Breast epithelium (tissue), 3 donors: Measurements from ENCODE around the gene ARF1.

ENCODE experiments used
- POLR2A ChIP-seq: fragments of 450-650 bp; IDR thresholded peaks from one replicate; pipeline ENCODE4 v1.6.1; 2016; ENCODE audit warnings: antibody characterized with exemption, mild to moderate bottlenecking, moderate library complexity
- POLR2AphosphoS5 ChIP-seq, 3 donors: sonication (generic); formaldehyde crosslinking; IDR thresholded peaks; one replicate each; pipeline ENCODE4 v1.6.1; 2017; ENCODE audit warnings: antibody characterized with exemption in 3 of 3
- TF ChIP-seq, protein P1 (sequence below), 3 donors: fragments of 450-650 bp; IDR thresholded peaks; one replicate each; pipeline ENCODE4 v1.5.1; 2016 to 2017; ENCODE audit warnings: antibody characterized with exemption in 3 of 3, mild to moderate bottlenecking in 3 of 3, moderate library complexity in 3 of 3

DNA sequence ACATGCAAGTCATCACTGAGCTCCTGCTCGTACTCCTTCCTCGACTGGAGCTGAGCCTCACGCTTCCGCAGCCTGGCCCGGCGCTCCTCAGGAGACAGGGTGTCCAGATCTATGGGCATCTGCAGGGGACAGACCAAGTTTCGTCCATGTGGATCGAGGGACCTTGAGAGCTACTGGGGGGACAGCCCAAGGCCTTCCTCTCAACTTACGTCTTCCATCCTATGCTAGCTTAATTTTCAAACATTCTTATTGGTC lies 24.2 kb downstream of the ARF1 start:
- TF ChIP-seq POLR2A (no peak), POLR2AphosphoS5 (IDR thresholded peaks at IDR 0.05) (no peak)
- TF ChIP-seq, protein P1, sequence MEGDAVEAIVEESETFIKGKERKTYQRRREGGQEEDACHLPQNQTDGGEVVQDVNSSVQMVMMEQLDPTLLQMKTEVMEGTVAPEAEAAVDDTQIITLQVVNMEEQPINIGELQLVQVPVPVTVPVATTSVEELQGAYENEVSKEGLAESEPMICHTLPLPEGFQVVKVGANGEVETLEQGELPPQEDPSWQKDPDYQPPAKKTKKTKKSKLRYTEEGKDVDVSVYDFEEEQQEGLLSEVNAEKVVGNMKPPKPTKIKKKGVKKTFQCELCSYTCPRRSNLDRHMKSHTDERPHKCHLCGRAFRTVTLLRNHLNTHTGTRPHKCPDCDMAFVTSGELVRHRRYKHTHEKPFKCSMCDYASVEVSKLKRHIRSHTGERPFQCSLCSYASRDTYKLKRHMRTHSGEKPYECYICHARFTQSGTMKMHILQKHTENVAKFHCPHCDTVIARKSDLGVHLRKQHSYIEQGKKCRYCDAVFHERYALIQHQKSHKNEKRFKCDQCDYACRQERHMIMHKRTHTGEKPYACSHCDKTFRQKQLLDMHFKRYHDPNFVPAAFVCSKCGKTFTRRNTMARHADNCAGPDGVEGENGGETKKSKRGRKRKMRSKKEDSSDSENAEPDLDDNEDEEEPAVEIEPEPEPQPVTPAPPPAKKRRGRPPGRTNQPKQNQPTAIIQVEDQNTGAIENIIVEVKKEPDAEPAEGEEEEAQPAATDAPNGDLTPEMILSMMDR (IDR thresholded peaks at IDR 0.05): no peak
